ENCODE results near the gene MAN2B2.

GRCh38 chr4:6530301-6530700 lies 44.7 kb upstream of the MAN2B2 start:
- TF ChIP-seq CTCF (IDR thresholded peaks at IDR 0.05) (no peak), POLR2A (IDR thresholded peaks at IDR 0.05) (no peak)

Data from lower leg skin (tissue), 3 donors.